Ovary (tissue), 9 donors: ENCODE data around the gene LRRC70. TPM values are rescaled to one million over a fixed set of nuclear protein-coding genes. Genes with fewer than 3 reads are reported as not detected.

Experiments used
- DNase-seq, 5 donors: peaks; one replicate each; pipeline ENCODE4 v3.0.0-alpha.2; 2019 to 2020
- H3K27ac ChIP-seq, 2 donors: fragments of 200-600 bp; one replicate each; pipeline versions ENCODE4 v1.5.1 to v1.8.0; 2019 to 2022
- H3K27me3 ChIP-seq: fragments of 200-600 bp; one replicate; pipeline ENCODE4 v1.8.0; 2022
- H3K36me3 ChIP-seq: fragments of 200-600 bp; sonication (generic); one replicate; pipeline ENCODE4 v1.5.1; 2019
- H3K4me1 ChIP-seq: one replicate; pipeline ENCODE4 v1.8.1; 2013; ENCODE audit warnings: mild to moderate bottlenecking, moderate library complexity; ENCODE audit not compliant: insufficient read depth
- H3K4me3 ChIP-seq: fragments of 200-600 bp; sonication (generic); one replicate; pipeline ENCODE4 v1.5.1; 2017
- H3K9me3 ChIP-seq, 2 donors: fragments of 200-600 bp in 1 of 2; sonication (generic) in 1 of 2; one replicate each; pipeline versions ENCODE4 v1.5.1 to v1.8.1; 2013 to 2019; ENCODE audit warnings: mild to moderate bottlenecking in 1 of 2, moderate library complexity in 1 of 2
- EP300 ChIP-seq: sonication (generic); formaldehyde crosslinking; IDR thresholded peaks from one replicate; pipeline ENCODE4 v1.6.1; 2017; ENCODE audit warnings: antibody characterized with exemption
- POLR2A ChIP-seq: fragments of 450-650 bp; IDR thresholded peaks from one replicate; pipeline ENCODE4 v1.6.1; 2017; ENCODE audit warnings: antibody characterized with exemption, mild to moderate bottlenecking, moderate library complexity
- WGBS, 3 donors: extraction: QIAGEN DNeasy Blood & Tissue Kit in 1 of 3; methylation state at CpG; one replicate each; pipeline versions ENCODE4 v1.1.5 to v1.1.7; 2013 to 2017; 5-methylcytosine and 5-hydroxymethylcytosine counted together
- intact Hi-C, 4 donors: fragments of 100-400 bp; cut with DNase I; formaldehyde crosslinking; loops; one replicate each; pipeline versions ENCODE4 v1.11.0 to v1.15.1; 2022 to 2023
- polyA plus RNA-seq, 2 donors: library from polyadenylated mRNA; stranded (reverse); fragments of 200-250 nt in 1 of 2; fragments of 350-450 nt in 1 of 2; fragmentation: Illumina TruSeq in 1 of 2; extraction: RNeasy Lipid Tissue Mini Kit (QIAGEN cat#74804) in 1 of 2; gene quantifications; one replicate each; pipeline ENCODE4 v1.2.3, GENCODE V29; 2013 to 2014
- total RNA-seq, 7 donors: library from RNA; depleted of rRNA in 2 of 7; stranded (reverse); fragments of >200 nt in 2 of 7; fragmentation: NEBNext Ultra II Directional in 3 of 7; extraction: Animal tissue kit (Norgen Biotek cat#: 25700) in 3 of 7; gene quantifications; one replicate each; pipeline versions ENCODE4 v1.1.0 to v1.2.4, GENCODE V29; 2016 to 2023
- TF ChIP-seq, protein P1 (sequence below), 3 donors: fragments of 450-650 bp in 2 of 3; fragments of 200-600 bp in 1 of 3; IDR thresholded peaks; one replicate each; pipeline versions ENCODE4 v1.5.1 to v1.8.0; 2016 to 2022; ENCODE audit warnings: antibody characterized with exemption in 3 of 3, mild to moderate bottlenecking in 1 of 3
- donor health status: DM: no; HTN: no; CAD: no; lungs with moderate emphysema.
- donor health status: DM: no; HTN: no; CAD: no.
- donor health status: Bipolar disorder and iron deficiency.
- donor health status: DM: yes; HTN: yes; CAD: no.
- donor health status: DM: no; HTN: no; CAD: no.
- donor health status: DM: yes; HTN: yes; CAD: no.

LRRC70 gene
- total and polyA plus RNA-seq, 9 donors = 2.2 to 7.5 (median 3.3) TPM

DNA sequence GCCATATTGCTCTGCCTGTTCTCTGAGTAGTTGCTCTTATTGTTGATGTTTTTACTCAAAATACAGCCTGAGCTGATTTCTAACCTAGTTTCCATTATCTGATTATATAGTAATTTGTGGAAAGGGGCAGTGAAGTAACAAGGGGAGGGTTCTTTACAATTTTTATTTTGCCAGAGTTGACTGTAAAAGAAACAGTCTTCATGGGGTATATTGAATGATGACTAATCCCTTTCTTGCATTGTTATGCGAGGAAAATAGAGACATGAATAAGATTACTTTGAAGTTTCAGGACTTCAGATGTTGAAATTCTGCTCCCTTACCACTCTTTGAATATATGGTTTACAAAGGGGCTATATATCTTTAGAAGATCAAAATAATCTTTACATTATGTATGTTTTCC, 9.1 kb upstream of the LRRC70 start:
- no peaks in the 10 kb centered on the region for H3K4me1 ChIP-seq
- no peak for DNase-seq
- WGBS, 3 donors = 85 to 89% (median 86%) methylated on average over 1 of the region's 1 CpG
- TF ChIP-seq POLR2A (no peak), EP300 (no peak)
- TF ChIP-seq, protein P1, sequence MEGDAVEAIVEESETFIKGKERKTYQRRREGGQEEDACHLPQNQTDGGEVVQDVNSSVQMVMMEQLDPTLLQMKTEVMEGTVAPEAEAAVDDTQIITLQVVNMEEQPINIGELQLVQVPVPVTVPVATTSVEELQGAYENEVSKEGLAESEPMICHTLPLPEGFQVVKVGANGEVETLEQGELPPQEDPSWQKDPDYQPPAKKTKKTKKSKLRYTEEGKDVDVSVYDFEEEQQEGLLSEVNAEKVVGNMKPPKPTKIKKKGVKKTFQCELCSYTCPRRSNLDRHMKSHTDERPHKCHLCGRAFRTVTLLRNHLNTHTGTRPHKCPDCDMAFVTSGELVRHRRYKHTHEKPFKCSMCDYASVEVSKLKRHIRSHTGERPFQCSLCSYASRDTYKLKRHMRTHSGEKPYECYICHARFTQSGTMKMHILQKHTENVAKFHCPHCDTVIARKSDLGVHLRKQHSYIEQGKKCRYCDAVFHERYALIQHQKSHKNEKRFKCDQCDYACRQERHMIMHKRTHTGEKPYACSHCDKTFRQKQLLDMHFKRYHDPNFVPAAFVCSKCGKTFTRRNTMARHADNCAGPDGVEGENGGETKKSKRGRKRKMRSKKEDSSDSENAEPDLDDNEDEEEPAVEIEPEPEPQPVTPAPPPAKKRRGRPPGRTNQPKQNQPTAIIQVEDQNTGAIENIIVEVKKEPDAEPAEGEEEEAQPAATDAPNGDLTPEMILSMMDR (IDR thresholded peaks at IDR 0.05) = no peak
- H3K27me3 ChIP-seq = no peaks in the 10 kb centered on the region
- H3K36me3 ChIP-seq = no peaks in the 10 kb centered on the region
- peaks cover 0 to 6% of the 10 kb centered on the region in 2 donors for H3K9me3 ChIP-seq
- H3K27ac ChIP-seq = no peak overlapping the region
- H3K4me3 ChIP-seq = no peak overlapping the region
- intact Hi-C loops = no loop called here

DNA sequence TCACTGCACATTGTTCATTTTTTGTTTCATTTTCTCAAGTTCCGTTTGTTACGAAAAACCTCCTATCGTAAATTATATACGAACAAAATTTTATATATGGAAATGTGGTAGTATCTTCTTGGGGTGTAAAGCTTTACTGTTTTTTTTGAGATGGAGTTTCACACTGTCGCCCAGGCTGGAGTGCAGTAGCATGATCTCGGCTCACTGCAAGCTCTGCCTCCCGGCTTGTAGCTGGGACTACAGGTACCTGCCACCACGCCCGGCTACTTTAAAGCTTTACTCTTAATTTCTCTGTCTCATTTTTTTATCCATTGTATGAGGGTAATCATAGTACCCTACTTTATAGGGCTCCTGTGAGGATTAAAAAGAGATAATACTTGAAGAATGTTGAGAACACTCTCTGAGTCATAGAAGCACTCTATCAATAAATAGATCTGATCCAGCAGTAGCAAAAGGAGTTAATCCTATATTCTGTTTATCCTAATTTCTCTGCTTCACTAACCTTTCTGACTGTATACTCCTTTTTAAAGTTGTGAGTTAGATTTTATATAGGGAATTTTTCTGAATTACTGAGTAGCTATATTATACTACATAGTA, 5.6 kb upstream of the LRRC70 start:
- peaks cover 0 to under 1% of the 10 kb centered on the region in 2 donors for H3K9me3 ChIP-seq
- H3K4me3 ChIP-seq = no peak overlapping the region
- no peak for DNase-seq
- H3K27me3 ChIP-seq = no peaks in the 10 kb centered on the region
- intact Hi-C loops = no loop called here
- TF ChIP-seq, protein P1 (IDR thresholded peaks at IDR 0.05) = no peak
- no peak for TF ChIP-seq POLR2A
- TF ChIP-seq EP300 = no peak
- H3K36me3 ChIP-seq = no peaks in the 10 kb centered on the region
- H3K27ac ChIP-seq = no peak overlapping the region
- H3K4me1 ChIP-seq = no peaks in the 10 kb centered on the region
- 95 to 97% (median 95%) methylated on average over 9 of the region's 9 CpGs for WGBS, 3 donors

DNA sequence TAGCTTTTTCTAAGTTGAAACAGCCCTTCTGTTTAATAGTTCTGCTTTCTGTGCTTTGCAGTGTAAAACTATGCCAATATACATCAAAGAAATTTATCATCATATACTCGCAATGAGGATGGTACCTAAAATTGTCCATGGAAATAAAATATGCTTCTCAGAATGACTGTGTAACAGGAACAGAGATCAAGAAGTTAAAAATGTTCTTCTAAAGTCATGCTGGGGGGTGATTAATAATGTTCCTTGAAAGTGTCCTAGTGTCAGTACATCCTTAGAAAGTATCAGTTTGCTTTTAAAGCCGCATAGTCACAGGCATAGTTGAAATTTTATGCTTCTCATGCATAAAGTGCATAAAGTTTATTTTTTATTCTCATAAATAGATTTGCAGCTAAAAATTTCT, 4.0 kb upstream of the LRRC70 start:
- no peak overlapping the region for H3K27ac ChIP-seq
- H3K27me3 ChIP-seq = no peaks in the 10 kb centered on the region
- no peak for DNase-seq
- no peaks in the 10 kb centered on the region for H3K4me1 ChIP-seq
- no peaks in the 10 kb centered on the region for H3K9me3 ChIP-seq
- H3K4me3 ChIP-seq = no peak overlapping the region
- 91 to 95% (median 92%) methylated on average over 2 of the region's 2 CpGs for WGBS, 3 donors
- TF ChIP-seq, protein P1 (IDR thresholded peaks at IDR 0.05) = no peak
- TF ChIP-seq POLR2A (no peak), EP300 (no peak)
- no peaks in the 10 kb centered on the region for H3K36me3 ChIP-seq
- intact Hi-C loops = no loop called here

DNA sequence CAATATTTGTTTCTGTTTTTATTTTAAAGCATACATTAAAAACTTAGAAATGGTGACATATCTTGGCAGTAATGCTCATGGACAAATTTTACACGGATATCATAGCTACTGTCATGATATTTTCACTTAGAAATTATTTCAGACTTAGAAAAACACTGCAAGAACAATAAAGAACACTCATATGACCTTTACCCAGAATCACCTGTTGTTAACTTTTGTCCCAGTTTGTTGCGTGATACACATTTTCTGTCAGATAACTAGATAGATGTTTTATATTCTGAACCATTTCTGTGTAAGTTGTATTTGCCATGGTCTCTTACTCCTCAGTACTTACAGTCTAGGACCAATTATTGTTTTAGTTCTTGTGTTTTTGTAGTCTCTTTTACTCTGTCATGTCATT, 3.6 kb upstream of the LRRC70 start:
- no peaks in the 10 kb centered on the region for H3K9me3 ChIP-seq

More for the DNA sequence above, 3.6 kb upstream of the LRRC70 start:
- H3K36me3 ChIP-seq = no peaks in the 10 kb centered on the region
- no peaks in the 10 kb centered on the region for H3K4me1 ChIP-seq
- 73 to 80% (median 80%) methylated on average over 2 of the region's 2 CpGs for WGBS, 3 donors
- no peak for TF ChIP-seq POLR2A
- TF ChIP-seq, protein P1 (IDR thresholded peaks at IDR 0.05) = no peak
- no peak for TF ChIP-seq EP300
- no peaks in the 10 kb centered on the region for H3K27me3 ChIP-seq
- no peak overlapping the region for H3K27ac ChIP-seq
- intact Hi-C loops = no loop called here
- DNase-seq = no peak
- no peak overlapping the region for H3K4me3 ChIP-seq
